Heart left ventricle (tissue), 16 donors: Measurements from ENCODE around the gene SLC23A2. TPM values are rescaled to one million over a fixed set of nuclear protein-coding genes. Genes with fewer than 3 reads are reported as not detected.

ENCODE experiments used
- ATAC-seq, 4 donors: fragments of 200-7000 bp; cut with Tn5 transposase; one replicate each; pipeline ENCODE4 v1.9.1; 2020 to 2022; ENCODE audit warnings: moderate library complexity in 4 of 4, mild to moderate bottlenecking in 3 of 4, moderate number of reproducible peaks in 1 of 4
- DNase-seq, 5 donors: peaks; one replicate each; pipeline ENCODE4 v3.0.0-alpha.2; 2020
- H3K27ac ChIP-seq, 12 donors: fragments of 200-600 bp; sonication (generic) in 4 of 12; one replicate each; pipeline versions ENCODE4 v1.5.0 to v1.8.0; 2016 to 2022; ENCODE audit warnings: mild to moderate bottlenecking in 2 of 12
- H3K27me3 ChIP-seq, 9 donors: fragments of 200-600 bp; sonication (generic) in 2 of 9; one replicate each; pipeline versions ENCODE4 v1.5.1 to v1.8.0; 2016 to 2022; ENCODE audit warnings: mild to moderate bottlenecking in 3 of 9
- H3K36me3 ChIP-seq, 9 donors: fragments of 200-600 bp; sonication (generic) in 2 of 9; one replicate each; pipeline versions ENCODE4 v1.5.0 to v1.8.0; 2018 to 2022; ENCODE audit warnings: mild to moderate bottlenecking in 2 of 9
- H3K4me1 ChIP-seq, 12 donors: fragments of 200-600 bp; sonication (generic) in 4 of 12; one replicate each; pipeline versions ENCODE4 v1.5.0 to v1.8.0; 2016 to 2022; ENCODE audit warnings: mild to moderate bottlenecking in 3 of 12
- H3K4me3 ChIP-seq, 12 donors: fragments of 200-600 bp; sonication (generic) in 4 of 12; one replicate each; pipeline versions ENCODE4 v1.5.0 to v1.8.0; 2017 to 2022; ENCODE audit warnings: mild to moderate bottlenecking in 9 of 12, moderate library complexity in 4 of 12
- H3K9me3 ChIP-seq, 12 donors: fragments of 200-600 bp; sonication (generic) in 4 of 12; one replicate each; pipeline versions ENCODE4 v1.5.0 to v1.8.0; 2016 to 2022; ENCODE audit warnings: mild to moderate bottlenecking in 1 of 12
- POLR2A ChIP-seq, 2 donors: fragments of 450-650 bp; IDR thresholded peaks; one replicate each; pipeline ENCODE4 v1.6.1; 2017; ENCODE audit warnings: antibody characterized with exemption in 2 of 2, mild to moderate bottlenecking in 2 of 2, moderate library complexity in 2 of 2
- WGBS, 4 donors: extraction: QIAGEN DNeasy Blood & Tissue Kit in 2 of 4; methylation state at CpG; one replicate each; pipeline versions ENCODE4 v1.1.5 to v1.1.7; 2013 to 2018; 5-methylcytosine and 5-hydroxymethylcytosine counted together
- intact Hi-C, 10 donors: fragments of 100-400 bp; cut with DNase I; formaldehyde crosslinking; loops; one replicate each; pipeline versions ENCODE4 v1.11.1 to v1.14.2; 2022
- polyA plus RNA-seq, 2 donors: library from polyadenylated mRNA; stranded (reverse); fragments of 200-250 nt; gene quantifications; one replicate each; pipeline ENCODE4 v1.2.3, GENCODE V29; 2013
- total RNA-seq, 9 donors: library from RNA; depleted of rRNA in 2 of 9; stranded (reverse); fragments of >200 nt in 2 of 9; fragmentation: NEBNext Ultra II Directional in 3 of 9; extraction: Animal tissue kit (Norgen Biotek cat#: 25700) in 3 of 9; gene quantifications; one replicate each; pipeline versions ENCODE4 v1.1.0 to v1.2.4, GENCODE V29; 2016 to 2023
- TF ChIP-seq, protein P1 (sequence below), 12 donors: fragments of 200-600 bp; sonication (generic) in 4 of 12; IDR thresholded peaks; one replicate each; pipeline versions ENCODE4 v1.5.0 to v1.8.0; 2018 to 2022; ENCODE audit warnings: antibody characterized with exemption in 12 of 12, mild to moderate bottlenecking in 5 of 12
- donor health status: ischemic (EF 13 %, LVEDD 7.1; RV severe dilation, severe dysfunction).
- donor health status: healthy with polysubstance abuse.
- donor health status: DM: no; HTN: yes; CAD: no.
- donor health status: DM: no; HTN: no; CAD: no.
- donor health status: ischemic (EF 25% LVEDD 6.9; RV normal size, moderate dysfunction).
- donor health status: ischemic (EF 25% LVEDD 5.7; RV mildly dilated, moderate dysfunction).
- donor health status: healthy.
- donor health status: DM: yes; HTN: yes; CAD: no.
- donor health status: ischemic (EF 35%, LVEDD 5.7; RV mildly dilated, moderate dysfunction).
- donor health status: nonischemic (EF 11% LVEDD 7.7; RV severe dilation, severe dysfunction).
- donor health status: DM: yes; HTN: yes; CAD: no.
- donor health status: PGD.
- donor health status: ischemic (EF 29% LVEDD 5.4; RV normal size, mild dysfunction).
- donor health status: nonischemic (EF 23%, LVEDD 6.1; RV moderate dilation, normal function).

The SLC23A2 gene
- total and polyA plus RNA-seq, 11 donors, result 3.0 to 18.7 (median 8.1) TPM

GRCh38 chr20:4889446-4889845, 111.9 kb downstream of the SLC23A2 start:
- 92 to 95% (median 93%) methylated on average over 7 of the region's 7 CpGs for whole genome bisulfite sequencing, 4 donors
- intact Hi-C loops, result no loop called here
- ATAC-seq, result no peak
- Histone ChIP-seq H3K4me1 (peaks cover 0 to 5% (median 0%) of the 10 kb centered on the region in 12 donors), H3K27me3 (no peaks in the 10 kb centered on the region), H3K4me3 (no peak overlapping the region), H3K9me3 (no peaks in the 10 kb centered on the region), H3K36me3 (peaks cover 0 to 36% (median 25%) of the 10 kb centered on the region in 9 donors), H3K27ac (no peak overlapping the region)
- no peak for TF ChIP-seq POLR2A (IDR thresholded peaks at IDR 0.05)
- TF ChIP-seq, protein P1, sequence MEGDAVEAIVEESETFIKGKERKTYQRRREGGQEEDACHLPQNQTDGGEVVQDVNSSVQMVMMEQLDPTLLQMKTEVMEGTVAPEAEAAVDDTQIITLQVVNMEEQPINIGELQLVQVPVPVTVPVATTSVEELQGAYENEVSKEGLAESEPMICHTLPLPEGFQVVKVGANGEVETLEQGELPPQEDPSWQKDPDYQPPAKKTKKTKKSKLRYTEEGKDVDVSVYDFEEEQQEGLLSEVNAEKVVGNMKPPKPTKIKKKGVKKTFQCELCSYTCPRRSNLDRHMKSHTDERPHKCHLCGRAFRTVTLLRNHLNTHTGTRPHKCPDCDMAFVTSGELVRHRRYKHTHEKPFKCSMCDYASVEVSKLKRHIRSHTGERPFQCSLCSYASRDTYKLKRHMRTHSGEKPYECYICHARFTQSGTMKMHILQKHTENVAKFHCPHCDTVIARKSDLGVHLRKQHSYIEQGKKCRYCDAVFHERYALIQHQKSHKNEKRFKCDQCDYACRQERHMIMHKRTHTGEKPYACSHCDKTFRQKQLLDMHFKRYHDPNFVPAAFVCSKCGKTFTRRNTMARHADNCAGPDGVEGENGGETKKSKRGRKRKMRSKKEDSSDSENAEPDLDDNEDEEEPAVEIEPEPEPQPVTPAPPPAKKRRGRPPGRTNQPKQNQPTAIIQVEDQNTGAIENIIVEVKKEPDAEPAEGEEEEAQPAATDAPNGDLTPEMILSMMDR (IDR thresholded peaks at IDR 0.05), result no peak
- no peak for DNase-seq

- intact Hi-C loops, result no loop called here
- 83 to 91% (median 88%) methylated on average over 11 of the region's 11 CpGs for WGBS, 4 donors
- Histone ChIP-seq H3K27me3 (no peaks in the 10 kb centered on the region), H3K4me1 (no peaks in the 10 kb centered on the region), H3K9me3 (no peaks in the 10 kb centered on the region), H3K36me3 (peaks cover 0 to 55% (median 40%) of the 10 kb centered on the region in 9 donors), H3K27ac (no peak overlapping the region), H3K4me3 (no peak overlapping the region)
- no peak for ATAC-seq
- DNase-seq, result no peak
- no peak for TF ChIP-seq POLR2A (IDR thresholded peaks at IDR 0.05)
- TF ChIP-seq, protein P1 (IDR thresholded peaks at IDR 0.05), result no peak
These were observed 113.7 kb downstream of the SLC23A2 start for GRCh38 chr20:4887586-4887985.

DNA sequence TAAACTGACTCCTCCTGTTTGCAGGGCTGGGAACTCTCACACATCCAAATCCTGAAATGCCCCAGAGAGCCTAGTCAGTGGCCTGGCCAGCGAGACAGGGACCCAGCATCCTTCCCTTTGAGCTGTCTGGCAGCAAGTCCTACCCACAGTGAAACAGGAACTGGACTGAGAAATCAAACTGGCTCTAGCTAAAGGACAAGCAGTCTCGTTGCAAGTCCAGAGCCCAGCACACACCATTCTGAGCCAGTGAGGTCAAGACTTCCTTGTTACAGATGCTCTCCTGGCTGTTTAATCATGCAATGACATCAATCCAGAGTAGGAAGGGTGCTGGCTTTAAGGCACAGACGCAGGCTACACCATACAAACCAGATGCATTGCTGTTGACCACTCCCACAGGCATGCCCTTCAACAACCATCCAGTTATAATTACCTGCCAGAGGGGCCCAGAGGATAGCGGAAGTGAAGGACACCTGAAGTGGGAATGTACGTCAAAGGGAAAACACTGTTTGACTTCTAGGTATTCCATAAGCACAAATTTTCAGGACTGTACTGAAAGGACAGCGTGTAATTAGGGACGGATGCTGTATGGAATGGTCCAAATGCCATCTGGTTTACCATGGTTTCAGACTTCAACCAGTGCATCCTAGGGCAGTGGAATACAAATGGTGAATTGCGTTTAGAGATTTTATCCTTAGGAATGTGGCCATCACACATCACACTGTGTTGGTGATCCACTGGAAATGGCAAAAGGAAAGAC, 114.4 kb downstream of the SLC23A2 start:
- Histone ChIP-seq H3K27ac (no peak overlapping the region), H3K4me3 (no peak overlapping the region), H3K9me3 (no peaks in the 10 kb centered on the region), H3K4me1 (no peaks in the 10 kb centered on the region), H3K27me3 (no peaks in the 10 kb centered on the region), H3K36me3 (peaks cover 0 to 61% (median 47%) of the 10 kb centered on the region in 9 donors)
- ATAC-seq (peak in 3 of 4 donors; percentile 13 to 57 (median 49)), DNase-seq (no peak)
- TF ChIP-seq POLR2A (IDR thresholded peaks at IDR 0.05), result no peak
- TF ChIP-seq, protein P1 (IDR thresholded peaks at IDR 0.05), result no peak
- 85 to 91% (median 90%) methylated on average over 8 of the region's 8 CpGs for WGBS, 4 donors
- intact Hi-C loops, result no loop called here

DNA sequence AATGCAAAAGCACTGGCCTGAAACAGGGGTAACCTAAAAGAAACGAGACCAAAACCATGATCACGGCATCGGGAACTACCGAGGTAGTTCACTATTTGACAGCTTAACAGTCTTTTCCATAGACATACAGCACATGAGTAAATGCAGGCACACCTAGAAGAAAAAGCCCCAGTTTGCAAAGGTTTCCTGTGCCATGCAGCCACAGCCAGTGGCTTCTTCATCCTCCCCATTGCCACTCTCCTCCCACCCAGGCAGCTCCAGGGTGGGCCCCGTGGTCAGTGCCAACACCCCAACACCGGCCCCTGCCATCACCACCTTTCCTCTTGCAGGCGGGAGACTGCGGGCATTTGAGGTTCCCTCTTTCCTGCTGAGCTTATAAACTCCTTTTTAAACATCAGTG, 115.4 kb downstream of the SLC23A2 start:
- no peaks in the 10 kb centered on the region for H3K4me1 ChIP-seq
- ATAC-seq (no peak), DNase-seq (no peak)
- no peaks in the 10 kb centered on the region for H3K27me3 ChIP-seq
- H3K27ac ChIP-seq, result no peak overlapping the region
- H3K4me3 ChIP-seq, result no peak overlapping the region
- no peaks in the 10 kb centered on the region for H3K9me3 ChIP-seq
- WGBS, 4 donors, result 84 to 94% (median 91%) methylated on average over 8 of the region's 8 CpGs
- intact Hi-C loops, result no loop called here
- TF ChIP-seq, protein P1 (IDR thresholded peaks at IDR 0.05), result no peak
- no peak for TF ChIP-seq POLR2A (IDR thresholded peaks at IDR 0.05)
- H3K36me3 ChIP-seq, result peaks cover 0 to 72% (median 54%) of the 10 kb centered on the region in 9 donors
